Loucy (cell line): ENCODE data around the gene SEMA6D.

Source experiments
- H2AFZ ChIP-seq: fragments of 200-600 bp; sonication (generic); 2 replicates; pipeline ENCODE4 v1.6.0; 2016; ENCODE audit warnings: antibody characterized with exemption, mild to moderate bottlenecking, low read length, moderate library complexity
- H3F3A ChIP-seq: fragments of 200-600 bp; 2 replicates; pipeline ENCODE4 v1.6.0; 2016; ENCODE audit warnings: antibody characterized with exemption, low read depth, mild to moderate bottlenecking
- H3K27me3 ChIP-seq: fragments of 200-600 bp; sonication (generic); 2 replicates; pipeline ENCODE4 v1.6.1; 2014; ENCODE audit warnings: low read length, mild to moderate bottlenecking; ENCODE audit not compliant: insufficient read depth, poor library complexity, severe bottlenecking
- H3K36me3 ChIP-seq: fragments of 200-600 bp; sonication (generic); 2 replicates; pipeline ENCODE4 v1.6.1; 2016; ENCODE audit warnings: low read length; ENCODE audit not compliant: insufficient read depth
- H3K4me1 ChIP-seq: fragments of 200-600 bp; sonication (generic); 2 replicates; pipeline ENCODE4 v1.5.1; 2014; ENCODE audit warnings: low read length, mild to moderate bottlenecking; ENCODE audit not compliant: insufficient read depth, poor library complexity, severe bottlenecking
- H3K4me2 ChIP-seq: fragments of 200-600 bp; sonication (generic); 2 replicates; pipeline ENCODE4 v1.6.0; 2014; ENCODE audit warnings: antibody characterized with exemption, low read length, low read depth, mild to moderate bottlenecking; ENCODE audit not compliant: poor library complexity, severe bottlenecking
- H3K4me3 ChIP-seq: fragments of 200-600 bp; sonication (generic); 2 replicates; pipeline ENCODE4 v1.5.1; 2014; ENCODE audit warnings: low read length, mild to moderate bottlenecking, mixed read lengths; ENCODE audit not compliant: poor library complexity, severe bottlenecking
- H3K79me2 ChIP-seq: fragments of 200-600 bp; sonication (generic); 2 replicates; pipeline ENCODE4 v1.6.1; 2014; ENCODE audit warnings: low read length; ENCODE audit not compliant: insufficient read depth
- H3K9ac ChIP-seq: fragments of 200-600 bp; sonication (generic); 2 replicates; pipeline ENCODE4 v1.6.0; 2014; ENCODE audit warnings: mild to moderate bottlenecking, low read depth, low read length, moderate library complexity; ENCODE audit not compliant: poor library complexity, severe bottlenecking
- H3K9me2 ChIP-seq: fragments of 200-600 bp; sonication (generic); replicated peaks from 2 replicates; pipeline ENCODE4 v1.6.1; 2016; ENCODE audit warnings: low read depth, low read length, mixed read lengths
- H3K9me3 ChIP-seq: fragments of 200-600 bp; sonication (generic); 2 replicates; pipeline ENCODE4 v1.6.1; 2014; ENCODE audit warnings: mild to moderate bottlenecking, antibody characterized with exemption, low read length, low read depth; ENCODE audit not compliant: insufficient read depth
- H4K20me1 ChIP-seq: fragments of 200-600 bp; sonication (generic); 2 replicates; pipeline ENCODE4 v1.6.0; 2014; ENCODE audit warnings: antibody characterized with exemption, low read length, mild to moderate bottlenecking; ENCODE audit not compliant: insufficient read depth, poor library complexity, severe bottlenecking
- EZH2phosphoT487 ChIP-seq: fragments of 200-600 bp; IDR thresholded peaks from 2 replicates; pipeline ENCODE4 v1.6.1; 2018; ENCODE audit warnings: antibody characterized with exemption, mild to moderate bottlenecking, moderate library complexity, borderline replicate concordance
- TF ChIP-seq, protein P1 (sequence below): fragments of 200-600 bp; sonication (generic); conservative IDR thresholded peaks from 2 replicates; pipeline ENCODE4 v1.5.1; 2014; ENCODE audit warnings: mild to moderate bottlenecking, antibody characterized with exemption, low read length

Gene SEMA6D

DNA sequence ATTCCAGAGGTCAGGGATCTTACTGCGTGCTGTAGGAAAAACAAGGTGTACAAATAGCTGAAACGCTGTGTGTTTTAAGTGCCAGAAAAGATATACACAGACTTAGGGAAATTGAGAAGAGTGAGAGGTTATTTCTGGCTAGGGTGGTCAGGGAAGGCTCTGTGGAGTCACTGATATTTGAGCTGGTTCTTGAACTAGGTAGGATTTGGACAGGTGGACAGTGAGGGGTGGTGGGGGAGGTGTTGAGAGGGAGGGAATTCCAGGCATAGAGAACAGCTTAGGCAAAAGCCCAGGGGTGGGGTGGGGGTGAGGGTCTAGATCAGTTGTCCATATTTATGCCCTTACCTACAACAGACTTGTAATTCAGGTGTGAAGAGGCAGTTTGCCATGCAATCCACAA is 7.0 kb downstream of the SEMA6D start:
- Histone ChIP-seq H3K9ac (no peak overlapping the region), H3K9me2 (no peaks in the 10 kb centered on the region), H3K79me2 (no peaks in the 10 kb centered on the region), H3K36me3 (no peaks in the 10 kb centered on the region), H3F3A (no peaks in the 10 kb centered on the region), H2AFZ (no peak overlapping the region), H3K4me1 (no peaks in the 10 kb centered on the region), H3K4me3 (no peak overlapping the region), H3K4me2 (no peak overlapping the region), H4K20me1 (no peaks in the 10 kb centered on the region), H3K9me3 (no peaks in the 10 kb centered on the region), H3K27me3 (no peaks in the 10 kb centered on the region)
- TF ChIP-seq EZH2phosphoT487: no peak
- TF ChIP-seq, protein P1, sequence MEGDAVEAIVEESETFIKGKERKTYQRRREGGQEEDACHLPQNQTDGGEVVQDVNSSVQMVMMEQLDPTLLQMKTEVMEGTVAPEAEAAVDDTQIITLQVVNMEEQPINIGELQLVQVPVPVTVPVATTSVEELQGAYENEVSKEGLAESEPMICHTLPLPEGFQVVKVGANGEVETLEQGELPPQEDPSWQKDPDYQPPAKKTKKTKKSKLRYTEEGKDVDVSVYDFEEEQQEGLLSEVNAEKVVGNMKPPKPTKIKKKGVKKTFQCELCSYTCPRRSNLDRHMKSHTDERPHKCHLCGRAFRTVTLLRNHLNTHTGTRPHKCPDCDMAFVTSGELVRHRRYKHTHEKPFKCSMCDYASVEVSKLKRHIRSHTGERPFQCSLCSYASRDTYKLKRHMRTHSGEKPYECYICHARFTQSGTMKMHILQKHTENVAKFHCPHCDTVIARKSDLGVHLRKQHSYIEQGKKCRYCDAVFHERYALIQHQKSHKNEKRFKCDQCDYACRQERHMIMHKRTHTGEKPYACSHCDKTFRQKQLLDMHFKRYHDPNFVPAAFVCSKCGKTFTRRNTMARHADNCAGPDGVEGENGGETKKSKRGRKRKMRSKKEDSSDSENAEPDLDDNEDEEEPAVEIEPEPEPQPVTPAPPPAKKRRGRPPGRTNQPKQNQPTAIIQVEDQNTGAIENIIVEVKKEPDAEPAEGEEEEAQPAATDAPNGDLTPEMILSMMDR: no peak

DNA sequence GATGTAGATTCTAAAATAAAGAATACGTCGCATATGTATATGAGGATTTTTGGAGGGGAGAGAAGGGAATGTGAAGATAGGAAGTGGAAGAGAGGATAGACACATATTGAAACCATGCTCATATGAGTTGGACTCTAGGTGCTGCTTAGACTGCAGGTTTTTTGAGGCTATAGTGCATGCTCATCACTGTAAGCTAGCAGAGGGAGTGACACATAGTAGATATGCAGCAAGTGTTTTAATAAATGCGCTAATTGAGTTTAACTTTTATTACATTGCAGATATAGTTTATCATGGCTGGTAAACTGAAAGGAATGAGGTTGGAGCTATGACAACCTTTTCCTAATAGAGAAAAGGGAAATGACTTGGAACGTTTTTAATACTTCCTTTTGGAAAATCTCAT is 7.7 kb downstream of the SEMA6D start:
- no peak overlapping the region for H3K9ac ChIP-seq
- no peaks in the 10 kb centered on the region for H3K79me2 ChIP-seq
- no peaks in the 10 kb centered on the region for H4K20me1 ChIP-seq
- no peaks in the 10 kb centered on the region for H3F3A ChIP-seq
- H2AFZ ChIP-seq: no peak overlapping the region
- H3K4me2 ChIP-seq: no peak overlapping the region
- no peaks in the 10 kb centered on the region for H3K4me1 ChIP-seq
- no peaks in the 10 kb centered on the region for H3K36me3 ChIP-seq
- H3K9me2 ChIP-seq: no peaks in the 10 kb centered on the region
- TF ChIP-seq EZH2phosphoT487: no peak
- TF ChIP-seq, protein P1: no peak
- H3K27me3 ChIP-seq: no peaks in the 10 kb centered on the region
- no peak overlapping the region for H3K4me3 ChIP-seq
- no peaks in the 10 kb centered on the region for H3K9me3 ChIP-seq

DNA sequence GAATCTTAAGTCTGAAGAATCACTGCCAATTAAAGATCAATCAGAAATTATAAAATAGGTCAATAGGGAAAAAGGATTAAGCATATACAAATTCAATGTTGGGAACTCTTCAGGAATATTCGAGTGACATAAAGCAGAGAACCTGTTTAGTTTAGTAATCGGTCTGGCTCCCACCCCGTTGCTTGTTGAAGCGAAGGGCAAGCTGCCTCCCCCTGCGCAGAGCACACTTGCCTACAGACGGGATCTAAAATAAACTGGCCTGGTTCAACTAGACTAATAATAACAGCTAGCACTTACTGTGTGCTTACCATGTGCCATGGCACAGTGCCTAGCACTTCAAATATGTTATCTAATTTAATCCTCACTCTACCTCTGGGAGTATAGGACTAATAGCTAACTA is 8.6 kb downstream of the SEMA6D start:
- H2AFZ ChIP-seq: no peak overlapping the region

More for the DNA sequence above, 8.6 kb downstream of the SEMA6D start:
- Histone ChIP-seq H3K4me2 (no peak overlapping the region), H4K20me1 (no peaks in the 10 kb centered on the region), H3K9me2 (no peaks in the 10 kb centered on the region), H3K9ac (no peak overlapping the region), H3F3A (no peaks in the 10 kb centered on the region), H3K79me2 (no peaks in the 10 kb centered on the region), H3K4me3 (no peak overlapping the region), H3K36me3 (no peaks in the 10 kb centered on the region), H3K9me3 (no peaks in the 10 kb centered on the region), H3K27me3 (no peaks in the 10 kb centered on the region), H3K4me1 (no peaks in the 10 kb centered on the region)
- TF ChIP-seq EZH2phosphoT487: no peak
- TF ChIP-seq, protein P1: no peak
